ENCODE data around the gene CNTN5. TPM values are rescaled to one million over a fixed set of nuclear protein-coding genes. Genes with fewer than 3 reads are reported as not detected.

CNTN5 gene
- total RNA-seq, 4 donors from 2014 or later, result 0.12 TPM; not detected in 3

GRCh38 chr11:99184146-99184545, 163.4 kb downstream of the CNTN5 start:
- Histone ChIP-seq H3K4me3 (no peak overlapping the region), H3K9me3 (no peaks in the 10 kb centered on the region), H3K36me3 (no peaks in the 10 kb centered on the region), H3K27ac (no peak overlapping the region), H3K4me1 (no peaks in the 10 kb centered on the region), H3K27me3 (no peaks in the 10 kb centered on the region)
- no peak for DNase-seq
- TF ChIP-seq POLR2A (IDR thresholded peaks at IDR 0.05) (no peak), CTCF (IDR thresholded peaks at IDR 0.05) (no peak)
- intact Hi-C loops (cut with DNase I), result no loop called here

GRCh38 chr11:99188221-99188620, 167.5 kb downstream of the CNTN5 start:
- no peak for DNase-seq
- 58 to 74% methylated on average over 2 of the region's 2 CpGs for WGBS, 2 donors
- H3K27me3 ChIP-seq, result no peaks in the 10 kb centered on the region
- no peaks in the 10 kb centered on the region for H3K36me3 ChIP-seq
- TF ChIP-seq CTCF (IDR thresholded peaks at IDR 0.05) (no peak), POLR2A (IDR thresholded peaks at IDR 0.05) (no peak)
- H3K27ac ChIP-seq, result no peak overlapping the region
- intact Hi-C loops (cut with DNase I), result no loop called here
- H3K9me3 ChIP-seq, result no peaks in the 10 kb centered on the region
- H3K4me1 ChIP-seq, result no peaks in the 10 kb centered on the region
- H3K4me3 ChIP-seq, result no peak overlapping the region

- WGBS, 2 donors, result 57 to 68% methylated on average over 1 of the region's 1 CpG
- no peaks in the 10 kb centered on the region for H3K36me3 ChIP-seq
- no peak overlapping the region for H3K4me3 ChIP-seq
- H3K27me3 ChIP-seq, result no peaks in the 10 kb centered on the region
- TF ChIP-seq POLR2A (IDR thresholded peaks at IDR 0.05) (no peak), CTCF (IDR thresholded peaks at IDR 0.05) (no peak)
- no peak for DNase-seq
- no peaks in the 10 kb centered on the region for H3K9me3 ChIP-seq
- intact Hi-C loops (cut with DNase I), result no loop called here
- H3K27ac ChIP-seq, result no peak overlapping the region
- H3K4me1 ChIP-seq, result no peaks in the 10 kb centered on the region
These were observed 172.0 kb downstream of the CNTN5 start for GRCh38 chr11:99192716-99193115.

GRCh38 chr11:99197477-99197876, 176.7 kb downstream of the CNTN5 start:
- Histone ChIP-seq H3K9me3 (no peaks in the 10 kb centered on the region), H3K27me3 (no peaks in the 10 kb centered on the region), H3K4me1 (no peaks in the 10 kb centered on the region), H3K36me3 (no peaks in the 10 kb centered on the region), H3K4me3 (no peak overlapping the region), H3K27ac (no peak overlapping the region)
- TF ChIP-seq POLR2A (IDR thresholded peaks at IDR 0.05) (no peak), CTCF (IDR thresholded peaks at IDR 0.05) (no peak)
- WGBS, 2 donors, result 65 to 71% methylated on average over 1 of the region's 1 CpG
- no peak for DNase-seq
- intact Hi-C loops (cut with DNase I), result no loop called here

GRCh38 chr11:99198215-99198614, 177.5 kb downstream of the CNTN5 start:
- intact Hi-C loops (cut with DNase I), result no loop called here
- no peaks in the 10 kb centered on the region for H3K27me3 ChIP-seq
- H3K4me3 ChIP-seq, result no peak overlapping the region
- no peak for TF ChIP-seq CTCF (IDR thresholded peaks at IDR 0.05)
- TF ChIP-seq POLR2A (IDR thresholded peaks at IDR 0.05), result no peak
- H3K27ac ChIP-seq, result no peak overlapping the region
- no peak for DNase-seq
- H3K36me3 ChIP-seq, result no peaks in the 10 kb centered on the region
- no peaks in the 10 kb centered on the region for H3K9me3 ChIP-seq
- H3K4me1 ChIP-seq, result no peaks in the 10 kb centered on the region
- 37 to 41% methylated on average over 3 of the region's 3 CpGs for WGBS, 2 donors

Data from esophagus squamous epithelium (tissue), 5 donors.